ENCODE results near the gene PLEKHA6.

The PLEKHA6 gene

GRCh38 chr1:204262506-204263253 lies 97.0 kb downstream of the PLEKHA6 start:
- H3K4me2 ChIP-seq (ENCODE audit: low read length) = no peak overlapping the region
- peaks cover 17% of the 10 kb centered on the region for H3K27me3 ChIP-seq (ENCODE audit: control insufficient read depth, insufficient read depth, low read length)
- H3K4me3 ChIP-seq (ENCODE audit: low read length) = no peak overlapping the region
- no peaks in the 10 kb centered on the region for H3K9me3 ChIP-seq (replicated peaks; ENCODE audit: low read length)
- peaks cover 33% of the 10 kb centered on the region for H3K36me3 ChIP-seq (ENCODE audit: insufficient read depth, low read length)
- H3K9ac ChIP-seq (ENCODE audit: low read depth, low read length) = no peak overlapping the region
- peaks cover 13% of the 10 kb centered on the region for H3K4me1 ChIP-seq (ENCODE audit: control insufficient read depth, insufficient read depth, low read length)

- H3K9me3 ChIP-seq (replicated peaks; ENCODE audit: low read length) = no peaks in the 10 kb centered on the region
- no peak overlapping the region for H3K9ac ChIP-seq (ENCODE audit: low read depth, low read length)
- peaks cover 27% of the 10 kb centered on the region for H3K36me3 ChIP-seq (ENCODE audit: insufficient read depth, low read length)
- peaks cover 17% of the 10 kb centered on the region for H3K27me3 ChIP-seq (ENCODE audit: control insufficient read depth, insufficient read depth, low read length)
- no peak overlapping the region for H3K4me2 ChIP-seq (ENCODE audit: low read length)
- H3K4me1 ChIP-seq (ENCODE audit: control insufficient read depth, insufficient read depth, low read length) = peaks cover 13% of the 10 kb centered on the region
- no peak overlapping the region for H3K4me3 ChIP-seq (ENCODE audit: low read length)
Measured at GRCh38 chr1:204261746-204262505, 97.8 kb downstream of the PLEKHA6 start.

- H3K27me3 ChIP-seq (ENCODE audit: control insufficient read depth, insufficient read depth, low read length) = peaks cover 11% of the 10 kb centered on the region
- H3K9me3 ChIP-seq (replicated peaks; ENCODE audit: low read length) = no peaks in the 10 kb centered on the region
- no peak overlapping the region for H3K9ac ChIP-seq (ENCODE audit: low read depth, low read length)
- peaks cover 17% of the 10 kb centered on the region for H3K4me1 ChIP-seq (ENCODE audit: control insufficient read depth, insufficient read depth, low read length)
- H3K4me3 ChIP-seq (ENCODE audit: low read length) = no peak overlapping the region
- peaks cover 23% of the 10 kb centered on the region for H3K36me3 ChIP-seq (ENCODE audit: insufficient read depth, low read length)
- no peak overlapping the region for H3K4me2 ChIP-seq (ENCODE audit: low read length)
Measured at GRCh38 chr1:204261266-204261665, 98.5 kb downstream of the PLEKHA6 start.

- Histone ChIP-seq H3K9me3 (replicated peaks; ENCODE audit: low read length) (no peaks in the 10 kb centered on the region), H3K4me1 (ENCODE audit: control insufficient read depth, insufficient read depth, low read length) (peaks cover 22% of the 10 kb centered on the region), H3K27me3 (ENCODE audit: control insufficient read depth, insufficient read depth, low read length) (peaks cover 11% of the 10 kb centered on the region)
Measured at GRCh38 chr1:204260601-204261197, 99.0 kb downstream of the PLEKHA6 start.

GRCh38 chr1:204259782-204260181 lies 99.9 kb downstream of the PLEKHA6 start:
- H3K4me1 ChIP-seq (ENCODE audit: control insufficient read depth, insufficient read depth, low read length) = peaks cover 26% of the 10 kb centered on the region
- peaks cover 16% of the 10 kb centered on the region for H3K36me3 ChIP-seq (ENCODE audit: insufficient read depth, low read length)
- H3K9ac ChIP-seq (ENCODE audit: low read depth, low read length) = no peak overlapping the region
- peaks cover 14% of the 10 kb centered on the region for H3K27me3 ChIP-seq (ENCODE audit: control insufficient read depth, insufficient read depth, low read length)
- no peak overlapping the region for H3K4me3 ChIP-seq (ENCODE audit: low read length)
- H3K9me3 ChIP-seq (replicated peaks; ENCODE audit: low read length) = no peaks in the 10 kb centered on the region
- no peak overlapping the region for H3K4me2 ChIP-seq (ENCODE audit: low read length)

More at GRCh38 chr1:204260601-204261197, 99.0 kb downstream of the PLEKHA6 start:
- Histone ChIP-seq H3K4me2 (ENCODE audit: low read length) (no peak overlapping the region), H3K4me3 (ENCODE audit: low read length) (no peak overlapping the region), H3K36me3 (ENCODE audit: insufficient read depth, low read length) (peaks cover 21% of the 10 kb centered on the region), H3K9ac (ENCODE audit: low read depth, low read length) (no peak overlapping the region)

- Histone ChIP-seq H3K27me3 (ENCODE audit: control insufficient read depth, insufficient read depth, low read length) (peaks cover 14% of the 10 kb centered on the region), H3K4me1 (ENCODE audit: control insufficient read depth, insufficient read depth, low read length) (peaks cover 26% of the 10 kb centered on the region), H3K36me3 (ENCODE audit: insufficient read depth, low read length) (peaks cover 16% of the 10 kb centered on the region), H3K9me3 (replicated peaks; ENCODE audit: low read length) (no peaks in the 10 kb centered on the region), H3K9ac (ENCODE audit: low read depth, low read length) (no peak overlapping the region), H3K4me2 (ENCODE audit: low read length) (no peak overlapping the region), H3K4me3 (ENCODE audit: low read length) (no peak overlapping the region)
Measured at GRCh38 chr1:204259196-204259595, 100.5 kb downstream of the PLEKHA6 start.

GRCh38 chr1:204258213-204259115 lies 101.3 kb downstream of the PLEKHA6 start:
- Histone ChIP-seq H3K36me3 (ENCODE audit: insufficient read depth, low read length) (peaks cover 16% of the 10 kb centered on the region), H3K9me3 (replicated peaks; ENCODE audit: low read length) (no peaks in the 10 kb centered on the region), H3K9ac (ENCODE audit: low read depth, low read length) (no peak overlapping the region), H3K4me2 (ENCODE audit: low read length) (no peak overlapping the region), H3K27me3 (ENCODE audit: control insufficient read depth, insufficient read depth, low read length) (peaks cover 8% of the 10 kb centered on the region), H3K4me3 (ENCODE audit: low read length) (no peak overlapping the region), H3K4me1 (ENCODE audit: control insufficient read depth, insufficient read depth, low read length) (peaks cover 21% of the 10 kb centered on the region)

GRCh38 chr1:204257446-204257845 lies 102.3 kb downstream of the PLEKHA6 start:
- no peak overlapping the region for H3K9ac ChIP-seq (ENCODE audit: low read depth, low read length)
- peaks cover 16% of the 10 kb centered on the region for H3K4me1 ChIP-seq (ENCODE audit: control insufficient read depth, insufficient read depth, low read length)
- H3K9me3 ChIP-seq (replicated peaks; ENCODE audit: low read length) = no peaks in the 10 kb centered on the region
- H3K4me3 ChIP-seq (ENCODE audit: low read length) = no peak overlapping the region
- no peak overlapping the region for H3K4me2 ChIP-seq (ENCODE audit: low read length)
- H3K36me3 ChIP-seq (ENCODE audit: insufficient read depth, low read length) = peaks cover 16% of the 10 kb centered on the region
- H3K27me3 ChIP-seq (ENCODE audit: control insufficient read depth, insufficient read depth, low read length) = peaks cover 5% of the 10 kb centered on the region

GRCh38 chr1:204256531-204256930 lies 103.2 kb downstream of the PLEKHA6 start:
- Histone ChIP-seq H3K4me2 (ENCODE audit: low read length) (no peak overlapping the region), H3K27me3 (ENCODE audit: control insufficient read depth, insufficient read depth, low read length) (peaks cover 5% of the 10 kb centered on the region), H3K4me1 (ENCODE audit: control insufficient read depth, insufficient read depth, low read length) (peaks cover 13% of the 10 kb centered on the region), H3K4me3 (ENCODE audit: low read length) (no peak overlapping the region), H3K9ac (ENCODE audit: low read depth, low read length) (no peak overlapping the region), H3K9me3 (replicated peaks; ENCODE audit: low read length) (no peaks in the 10 kb centered on the region), H3K36me3 (ENCODE audit: insufficient read depth, low read length) (peaks cover 12% of the 10 kb centered on the region)

GRCh38 chr1:204255966-204256365 lies 103.8 kb downstream of the PLEKHA6 start:
- peaks cover 16% of the 10 kb centered on the region for H3K4me1 ChIP-seq (ENCODE audit: control insufficient read depth, insufficient read depth, low read length)
- no peak overlapping the region for H3K4me3 ChIP-seq (ENCODE audit: low read length)
- peaks cover 12% of the 10 kb centered on the region for H3K36me3 ChIP-seq (ENCODE audit: insufficient read depth, low read length)
- H3K4me2 ChIP-seq (ENCODE audit: low read length) = no peak overlapping the region
- no peaks in the 10 kb centered on the region for H3K9me3 ChIP-seq (replicated peaks; ENCODE audit: low read length)
- H3K27me3 ChIP-seq (ENCODE audit: control insufficient read depth, insufficient read depth, low read length) = peaks cover 5% of the 10 kb centered on the region
- no peak overlapping the region for H3K9ac ChIP-seq (ENCODE audit: low read depth, low read length)

- Histone ChIP-seq H3K27me3 (ENCODE audit: control insufficient read depth, insufficient read depth, low read length) (peaks cover 10% of the 10 kb centered on the region), H3K4me1 (ENCODE audit: control insufficient read depth, insufficient read depth, low read length) (peaks cover 20% of the 10 kb centered on the region), H3K9me3 (replicated peaks; ENCODE audit: low read length) (no peaks in the 10 kb centered on the region), H3K4me2 (ENCODE audit: low read length) (no peak overlapping the region), H3K9ac (ENCODE audit: low read depth, low read length) (no peak overlapping the region), H3K36me3 (ENCODE audit: insufficient read depth, low read length) (peaks cover 7% of the 10 kb centered on the region), H3K4me3 (ENCODE audit: low read length) (no peak overlapping the region)
Measured at GRCh38 chr1:204255225-204255624, 104.5 kb downstream of the PLEKHA6 start.
